C4-2B (cell line): ENCODE measurements around the gene KCNK4.

ENCODE experiments used
- CTCF ChIP-seq: fragments of 450-650 bp; conservative IDR thresholded peaks from 2 replicates; pipeline ENCODE4 v1.5.1; 2017; ENCODE audit warnings: mild to moderate bottlenecking
- ZFX ChIP-seq: fragments of 450-650 bp; IDR thresholded peaks from 2 replicates; pipeline ENCODE4 v1.6.1; 2017

GRCh38 chr11:64306876-64307622 lies 15.9 kb downstream of the KCNK4 start:
- TF ChIP-seq CTCF (no peak), ZFX (no peak)
